Stimulated activated CD8-positive, alpha-beta memory T cell treated with anti-CD3 and anti-CD28 coated beads, Interleukin-12 subunit alpha, Interleukin-12 subunit beta, amount 100 ng/mL, for 1 hour (primary cell): ENCODE measurements around the gene S100A8.
"Not testable (repeated sequence)": the region's sequence is repeated elsewhere in the genome, so short reads cannot be mapped to it uniquely, and the experiment has no call there.

ENCODE experiments used
- DNase-seq: peaks from one replicate; pipeline ENCODE4 v3.0.0-alpha.2; 2020; ENCODE audit warnings: low read depth

The S100A8 gene

GRCh38 chr1:153415850-153416570, 25.1 kb upstream of the S100A8 start, which contains the start of gene S100A7A:
S100A7A (plus strand) TSS chr1:153416520; CDS start chr1:153418083, 1,563 bp downstream.
- DNase-seq: no peak

DNA sequence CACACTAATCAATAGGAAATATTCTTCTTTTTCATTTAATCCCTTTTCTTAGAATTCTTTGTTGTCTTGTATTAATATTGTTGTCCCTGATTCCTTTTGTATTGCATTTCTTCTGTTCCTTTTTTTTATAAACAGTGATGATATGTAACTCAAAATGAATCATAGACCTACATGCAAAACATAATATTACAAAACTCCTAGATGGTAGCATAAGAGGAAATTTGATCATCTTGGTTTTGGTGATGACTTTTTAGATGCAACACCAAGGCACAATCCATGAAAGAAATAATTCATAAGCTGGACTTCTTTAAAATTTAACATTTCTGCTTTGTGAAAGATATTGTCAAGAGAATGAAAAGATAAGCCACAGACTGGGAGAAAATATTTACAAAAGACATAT, 23.1 kb upstream of the S100A8 start:
- DNase-seq: not testable (repeated sequence)

- not testable (repeated sequence) for DNase-seq
These were observed 16.4 kb upstream of the S100A8 start for GRCh38 chr1:153407274-153407673.

DNA sequence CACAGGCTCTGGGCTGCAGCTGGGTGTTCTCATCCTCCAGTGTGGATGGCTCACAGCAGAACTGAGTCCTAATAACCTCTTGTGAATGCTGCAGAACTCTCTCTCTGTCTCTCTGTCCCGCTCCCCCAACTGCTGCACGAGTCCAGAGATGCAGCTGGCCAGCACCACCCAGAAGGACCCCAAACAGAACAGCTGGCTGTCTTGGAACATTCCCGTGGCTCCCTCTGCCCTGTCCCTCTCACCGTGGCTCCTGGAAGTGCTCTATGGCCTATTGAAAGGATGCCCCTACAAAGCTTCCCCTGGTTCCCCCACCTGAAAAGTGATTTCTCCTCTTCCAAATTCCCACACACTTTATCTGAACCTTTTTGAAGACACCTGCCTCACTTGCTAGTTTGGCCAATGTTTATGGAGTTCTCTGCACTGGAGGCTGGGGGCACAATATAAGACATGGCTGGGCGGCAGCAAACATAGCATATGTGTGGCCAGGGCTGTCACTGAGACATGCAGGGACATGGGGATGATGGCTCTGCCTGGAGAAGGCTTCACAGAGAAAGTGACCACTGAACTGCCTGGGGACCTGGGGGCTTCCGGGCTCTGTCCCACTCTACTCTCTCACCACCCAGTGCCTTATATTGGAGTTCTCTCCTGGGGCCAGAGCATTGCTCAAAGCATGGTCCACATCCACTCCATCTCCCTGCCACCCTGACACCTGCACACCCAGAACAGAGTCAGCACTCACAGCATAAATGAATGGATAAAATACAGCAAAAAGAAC, 15.1 kb upstream of the S100A8 start:
- DNase-seq: not testable (repeated sequence)

- peak; percentile 14 for DNase-seq
These were observed 13.9 kb upstream of the S100A8 start for GRCh38 chr1:153404768-153405167.

DNA sequence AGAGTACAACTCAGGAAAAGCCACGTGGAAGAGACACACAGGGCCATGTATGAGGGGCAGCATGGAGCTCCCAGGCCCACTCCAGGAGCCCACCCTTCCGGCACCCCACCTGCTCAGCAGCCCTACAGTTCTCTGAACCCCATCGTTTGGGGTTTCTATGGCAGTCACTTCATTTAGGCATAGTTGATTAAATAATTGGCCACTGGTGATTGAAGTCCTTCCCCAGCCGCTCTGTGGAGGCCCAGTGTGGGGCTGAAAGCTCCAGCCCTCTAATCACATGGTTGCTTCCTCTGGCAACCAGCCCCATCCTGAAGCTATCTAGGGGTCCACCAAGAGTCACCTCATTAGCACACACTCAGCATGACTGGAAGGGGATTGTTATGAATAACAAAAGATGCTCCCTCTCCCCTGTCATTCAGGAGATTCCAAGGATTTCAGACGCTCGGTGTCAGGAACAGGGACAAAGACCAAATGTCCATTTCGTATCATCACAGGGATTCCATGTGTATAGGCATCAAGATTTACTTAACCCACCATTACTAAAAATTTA, 13.3 kb upstream of the S100A8 start:
- no peak for DNase-seq

GRCh38 chr1:153403421-153404085, 12.7 kb upstream of the S100A8 start:
- no peak for DNase-seq

GRCh38 chr1:153402226-153402625, 11.4 kb upstream of the S100A8 start:
- no peak for DNase-seq

GRCh38 chr1:153401461-153401860, 10.6 kb upstream of the S100A8 start:
- DNase-seq: no peak

GRCh38 chr1:153400244-153400643, 9.4 kb upstream of the S100A8 start:
- no peak for DNase-seq

DNA sequence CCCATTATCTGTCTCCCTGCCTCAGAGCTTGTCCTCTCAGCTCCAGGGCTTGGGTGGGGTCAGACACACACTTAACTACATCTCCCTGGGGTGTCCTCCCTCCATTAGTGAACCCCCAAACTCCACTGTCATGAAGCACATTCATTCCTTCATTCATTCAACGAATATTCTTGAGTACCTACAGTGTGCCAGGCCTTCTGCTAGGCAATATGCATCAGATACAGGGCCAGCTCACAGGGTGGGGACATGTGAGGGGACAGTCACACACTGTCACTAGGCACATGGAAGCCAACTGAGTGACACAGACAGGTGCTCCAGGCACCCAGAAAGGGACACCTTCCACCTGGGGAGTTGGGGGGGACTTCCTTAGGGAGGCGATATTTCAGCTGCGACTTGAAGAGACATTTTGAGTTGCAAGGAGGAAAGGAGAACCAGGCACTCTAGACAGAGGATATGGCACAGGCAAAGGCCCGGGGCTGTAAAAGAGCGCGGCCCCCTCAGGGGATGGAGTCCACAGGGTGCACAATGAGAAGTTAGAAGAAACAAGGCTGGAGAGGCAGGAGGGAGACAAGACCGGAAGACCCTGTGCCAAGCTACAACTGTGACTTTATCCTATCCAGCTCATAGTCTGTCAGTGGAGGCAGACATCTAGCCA, 8.7 kb upstream of the S100A8 start:
- no peak for DNase-seq

- no peak for DNase-seq
These were observed 7.2 kb upstream of the S100A8 start for GRCh38 chr1:153397924-153398651.

DNA sequence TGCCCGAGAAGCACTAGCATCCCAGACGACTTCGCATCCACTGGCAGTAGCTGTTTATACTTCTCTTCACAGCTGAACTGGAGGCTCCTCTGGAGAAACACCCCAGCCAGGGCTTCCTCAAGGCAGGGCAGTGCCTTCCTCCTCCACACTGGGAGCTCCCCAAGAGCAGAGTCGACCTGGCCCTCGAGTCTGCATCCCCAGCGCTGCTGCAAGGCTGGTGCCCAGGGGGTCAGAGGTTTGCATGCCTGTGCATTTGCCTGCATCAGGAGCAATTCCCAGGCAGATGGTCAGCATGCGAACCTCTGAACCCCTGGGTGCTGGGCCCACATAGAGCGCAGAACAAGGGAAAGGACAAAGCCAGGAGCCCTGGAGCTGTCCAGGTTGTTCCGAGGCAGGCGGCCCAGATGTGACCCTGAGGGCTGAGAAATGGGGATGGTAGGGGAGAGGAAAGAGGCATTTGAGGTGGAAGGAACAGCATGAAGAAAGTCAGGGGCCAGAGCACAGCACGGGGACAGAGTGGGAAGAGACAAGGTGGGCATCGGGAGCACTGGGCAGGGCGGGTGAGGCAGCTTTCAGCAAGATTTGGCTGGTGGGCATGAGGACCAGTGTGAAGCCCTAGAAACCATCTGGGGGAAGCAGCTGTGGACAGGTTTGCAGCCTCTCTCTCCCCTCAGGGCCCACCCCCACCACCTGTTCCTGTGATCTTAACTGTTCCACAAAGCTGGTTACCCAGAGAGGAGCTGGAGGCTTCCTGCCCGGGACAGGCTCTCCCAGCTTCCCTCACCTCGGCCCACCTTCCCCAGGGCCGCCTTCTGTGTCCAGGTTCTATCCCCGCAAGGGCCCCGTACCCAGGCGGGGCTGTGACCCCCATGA, 6.4 kb upstream of the S100A8 start:
- no peak for DNase-seq

- DNase-seq: no peak
These were observed 5.6 kb upstream of the S100A8 start for GRCh38 chr1:153396461-153396860.

DNA sequence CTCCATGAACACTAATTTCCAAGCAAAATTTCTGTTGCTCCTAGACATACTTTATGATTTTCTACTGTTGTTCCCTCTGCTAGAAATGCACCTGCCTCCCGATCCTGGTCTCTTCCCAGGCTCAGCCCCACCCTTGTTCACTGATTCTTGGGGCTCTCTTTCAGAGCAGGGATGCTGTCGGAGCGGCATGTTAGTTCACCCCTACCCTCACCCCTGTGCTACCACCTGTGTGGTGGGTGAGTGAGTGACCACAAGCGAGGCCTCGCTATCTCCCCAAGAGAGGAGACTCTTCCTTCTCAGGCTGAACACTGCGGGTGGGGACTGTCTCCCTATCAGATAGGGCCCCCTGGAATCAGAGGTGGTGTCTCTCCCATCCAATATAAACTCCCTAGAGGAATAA, 4.9 kb upstream of the S100A8 start:
- DNase-seq: no peak

GRCh38 chr1:153395136-153395685, 4.3 kb upstream of the S100A8 start:
- DNase-seq: no peak

DNA sequence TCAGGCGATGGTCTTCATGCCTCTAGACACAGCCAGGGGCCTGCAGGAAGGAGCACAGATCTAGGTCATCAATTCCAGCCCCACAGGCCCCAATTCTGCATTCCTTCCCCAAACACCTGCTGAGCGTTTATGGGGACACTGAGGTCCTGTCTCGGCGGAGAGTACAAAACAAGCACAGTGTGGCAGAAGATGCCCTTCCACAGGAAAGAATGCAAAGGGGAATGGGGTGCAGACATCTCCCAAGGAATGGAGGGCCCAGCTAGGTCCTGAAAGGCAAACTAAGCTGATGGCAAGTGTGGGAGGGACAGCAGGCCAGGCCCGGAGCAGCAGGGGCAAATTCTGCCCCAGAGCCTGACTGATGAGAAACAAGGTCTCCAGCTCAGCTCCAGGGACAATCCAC, 3.5 kb upstream of the S100A8 start:
- DNase-seq: no peak

DNA sequence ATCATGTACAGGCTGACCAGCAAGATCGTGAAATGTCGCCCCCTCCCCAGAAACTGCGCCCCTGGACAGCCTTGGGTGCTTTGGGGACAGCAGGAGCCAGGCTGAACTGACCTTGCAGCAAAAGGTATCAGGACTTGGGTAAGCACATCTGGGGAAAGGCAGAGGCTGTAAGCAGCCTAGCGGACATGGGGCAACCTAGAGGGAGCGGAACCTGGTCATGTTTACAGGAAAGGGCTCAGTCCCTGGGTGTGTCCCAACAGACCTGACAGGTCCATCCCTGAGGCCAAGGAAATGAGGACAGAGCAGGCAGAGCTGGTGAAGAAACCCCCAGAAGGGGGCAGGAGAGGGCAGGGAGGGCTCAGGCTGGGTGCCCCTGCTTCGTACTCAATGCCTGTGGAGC, 3.1 kb upstream of the S100A8 start:
- DNase-seq: no peak

DNA sequence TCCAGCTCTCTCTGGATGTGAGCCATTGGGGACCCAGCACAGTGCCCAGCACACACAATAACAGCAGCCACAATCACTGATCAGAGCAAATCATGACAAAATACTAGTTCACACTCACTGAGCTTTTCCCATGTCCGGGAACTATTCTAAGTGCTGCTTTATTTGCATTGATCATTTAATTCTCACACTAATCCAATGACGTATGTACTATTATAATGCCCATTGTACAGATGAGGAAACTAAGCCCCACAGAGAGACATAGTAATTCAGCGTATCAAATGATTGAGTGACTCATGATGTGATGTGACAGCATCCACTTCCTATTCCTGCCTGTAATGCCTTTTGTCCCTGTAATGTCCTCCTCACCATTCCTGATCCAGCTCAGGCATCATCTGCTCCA, 1.9 kb upstream of the S100A8 start:
- no peak for DNase-seq

DNA sequence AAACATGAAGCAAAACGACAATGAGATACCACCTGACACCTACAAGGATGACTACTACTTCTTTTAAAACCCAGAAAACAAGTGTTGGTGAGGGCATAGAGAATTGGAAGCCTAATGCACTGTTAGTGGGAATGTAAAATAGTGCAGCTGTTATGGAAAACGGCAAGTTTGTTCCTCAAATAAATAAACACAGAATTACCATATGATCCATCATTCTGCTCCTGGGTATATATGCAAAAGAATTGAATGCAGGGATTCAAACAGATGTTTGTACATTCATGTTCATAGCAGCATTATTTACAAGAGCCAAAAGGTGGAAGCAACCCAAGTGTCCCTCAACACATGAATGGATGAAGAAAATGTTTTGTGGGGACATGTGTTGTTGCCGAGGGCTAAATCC, 1.4 kb upstream of the S100A8 start:
- DNase-seq: no peak
